D721Med (cell line): ENCODE data around the gene LRRFIP1.

Experiments used
- DNase-seq: peaks from one replicate; pipeline ENCODE4 v3.0.0; 2011; ENCODE audit warnings: low spot score; ENCODE audit not compliant: insufficient read length
- FAIRE-seq: peaks from 2 replicates; lab custom pipeline; 2011; peaks lifted over from hg19 to GRCh38; lab: Jason Lieb, UNC
- CTCF ChIP-seq: IDR thresholded peaks from 2 replicates; pipeline ENCODE4 v1.5.1; 2012; ENCODE audit warnings: mild to moderate bottlenecking, control low read depth; ENCODE audit not compliant: insufficient read depth; ENCODE audit errors: missing control alignments

Gene LRRFIP1

DNA sequence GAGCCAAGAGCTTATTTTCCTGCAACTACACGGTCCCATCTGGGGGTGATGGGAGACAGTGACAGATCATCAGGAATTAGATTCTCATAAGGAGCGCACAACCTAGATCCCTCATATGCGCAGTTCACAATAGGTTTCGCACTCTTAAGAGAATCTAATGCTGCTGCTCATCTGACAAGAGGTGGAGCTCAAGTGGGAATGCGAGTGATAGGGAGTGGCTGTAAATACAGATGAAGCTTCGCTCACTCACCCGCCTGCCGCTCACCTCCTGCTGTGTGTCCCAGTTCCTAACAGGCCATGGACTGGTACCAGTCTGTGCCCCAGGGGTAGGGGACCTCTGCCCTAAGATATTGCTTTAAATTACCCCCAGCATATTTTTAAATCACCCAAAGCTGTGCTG is 10.8 kb downstream of the LRRFIP1 start:
- TF ChIP-seq CTCF: no peak
- DNase-seq (no peak), FAIRE-seq (no peak)

DNA sequence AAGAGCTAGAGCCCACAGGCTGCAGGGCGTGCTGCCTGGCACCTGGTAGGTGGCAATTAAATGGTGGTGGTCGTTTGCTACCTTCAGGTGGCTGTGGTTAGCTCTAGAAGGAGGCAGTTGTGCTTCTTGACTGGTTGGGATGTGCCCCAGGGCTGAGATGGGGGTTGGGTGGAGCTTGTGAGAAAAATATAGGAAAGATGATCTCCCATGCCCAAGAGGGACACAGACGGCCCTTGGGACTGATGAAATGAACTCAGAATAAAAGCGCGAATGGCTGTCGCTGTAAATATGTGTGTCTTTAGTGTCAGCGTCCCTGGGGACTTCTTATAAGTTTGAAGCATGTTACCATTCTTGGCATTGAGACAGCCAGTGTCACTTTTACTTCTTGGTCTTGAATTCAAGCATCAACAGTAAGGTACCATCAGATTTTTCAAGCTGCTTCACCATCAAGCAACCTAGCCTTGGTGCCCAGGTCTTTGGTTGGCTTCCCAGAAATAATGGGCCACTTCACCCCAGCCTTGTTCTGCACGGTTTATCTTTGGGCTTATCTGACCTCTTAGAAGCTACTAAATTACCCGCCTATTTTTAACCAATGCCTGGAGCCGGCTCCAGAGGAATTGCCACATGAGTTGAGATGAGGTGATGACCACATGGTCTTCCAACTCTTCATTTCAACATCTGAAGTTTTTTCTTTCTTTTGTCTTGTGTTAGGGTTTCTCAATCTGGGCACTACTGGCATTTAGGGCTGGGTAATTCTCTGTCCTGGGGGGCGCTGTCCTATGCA is 11.9 kb downstream of the LRRFIP1 start:
- DNase-seq (no peak), FAIRE-seq (no peak)
- no peak for TF ChIP-seq CTCF

- TF ChIP-seq CTCF: no peak
- no peak for DNase-seq
- no peak for FAIRE-seq
Measured at GRCh38 chr2:237639836-237640220, 12.4 kb downstream of the LRRFIP1 start.

GRCh38 chr2:237640493-237640998 is 13.2 kb downstream of the LRRFIP1 start:
- TF ChIP-seq CTCF: no peak
- FAIRE-seq: no peak
- no peak for DNase-seq

GRCh38 chr2:237642038-237642734 is 14.8 kb downstream of the LRRFIP1 start:
- FAIRE-seq (no peak), DNase-seq (no peak)
- TF ChIP-seq CTCF: no peak

GRCh38 chr2:237643066-237643465 is 15.7 kb downstream of the LRRFIP1 start:
- no peak for DNase-seq
- FAIRE-seq: no peak
- TF ChIP-seq CTCF: no peak
